Nephron (organoid): ENCODE results near the gene WDFY3.
A peak's percentile ranks its signal among the peaks of the same experiment; 100 is the strongest.

Experiments used
- H3K27ac Mint-ChIP-seq, 3 experiments: 2 replicates each; pipeline ENCODE4 v1.8.0; 2020; ENCODE audit warnings: mixed read lengths in 3 of 3, mild to moderate bottlenecking in 2 of 3, moderate library complexity in 1 of 3
- H3K27me3 Mint-ChIP-seq: 2 replicates; pipeline ENCODE4 v1.8.0; 2021; ENCODE audit warnings: low read depth, mild to moderate bottlenecking, moderate library complexity, mixed read lengths
- H3K36me3 Mint-ChIP-seq: 2 replicates; pipeline ENCODE4 v1.8.0; 2020; ENCODE audit warnings: low read depth, mixed read lengths
- H3K4me1 Mint-ChIP-seq: 2 replicates; pipeline ENCODE4 v1.8.0; 2020; ENCODE audit warnings: mixed read lengths
- H3K4me3 Mint-ChIP-seq, 3 experiments: 2 replicates each; pipeline ENCODE4 v1.8.0; 2020; ENCODE audit warnings: mild to moderate bottlenecking in 3 of 3, mixed read lengths in 3 of 3, moderate library complexity in 2 of 3
- H3K9me3 Mint-ChIP-seq: 2 replicates; pipeline ENCODE4 v1.8.0; 2020; ENCODE audit warnings: mixed read lengths
- TF ChIP-seq, protein P1 (sequence below), 3 experiments: fragments of 200-600 bp; sonication (generic); IDR thresholded peaks; one replicate each; pipeline ENCODE4 v1.5.0; 2021; ENCODE audit warnings: antibody characterized with exemption in 3 of 3; ENCODE audit not compliant: unreplicated experiment in 3 of 3

Gene WDFY3

GRCh38 chr4:84778041-84778440, 188.4 kb downstream of the WDFY3 start:
- Mint-ChIP-seq H3K4me3 (no peak overlapping the region), H3K4me1 (no peaks in the 10 kb centered on the region), H3K36me3 (peaks cover 67% of the 10 kb centered on the region), H3K9me3 (no peaks in the 10 kb centered on the region), H3K27ac (no peak overlapping the region), H3K27me3 (no peaks in the 10 kb centered on the region)
- TF ChIP-seq, protein P1, sequence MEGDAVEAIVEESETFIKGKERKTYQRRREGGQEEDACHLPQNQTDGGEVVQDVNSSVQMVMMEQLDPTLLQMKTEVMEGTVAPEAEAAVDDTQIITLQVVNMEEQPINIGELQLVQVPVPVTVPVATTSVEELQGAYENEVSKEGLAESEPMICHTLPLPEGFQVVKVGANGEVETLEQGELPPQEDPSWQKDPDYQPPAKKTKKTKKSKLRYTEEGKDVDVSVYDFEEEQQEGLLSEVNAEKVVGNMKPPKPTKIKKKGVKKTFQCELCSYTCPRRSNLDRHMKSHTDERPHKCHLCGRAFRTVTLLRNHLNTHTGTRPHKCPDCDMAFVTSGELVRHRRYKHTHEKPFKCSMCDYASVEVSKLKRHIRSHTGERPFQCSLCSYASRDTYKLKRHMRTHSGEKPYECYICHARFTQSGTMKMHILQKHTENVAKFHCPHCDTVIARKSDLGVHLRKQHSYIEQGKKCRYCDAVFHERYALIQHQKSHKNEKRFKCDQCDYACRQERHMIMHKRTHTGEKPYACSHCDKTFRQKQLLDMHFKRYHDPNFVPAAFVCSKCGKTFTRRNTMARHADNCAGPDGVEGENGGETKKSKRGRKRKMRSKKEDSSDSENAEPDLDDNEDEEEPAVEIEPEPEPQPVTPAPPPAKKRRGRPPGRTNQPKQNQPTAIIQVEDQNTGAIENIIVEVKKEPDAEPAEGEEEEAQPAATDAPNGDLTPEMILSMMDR (IDR thresholded peaks at IDR 0.05; ENCODE audit: unreplicated experiment in 3 of 3) = no peak

- Mint-ChIP-seq H3K27ac (no peak overlapping the region), H3K27me3 (no peaks in the 10 kb centered on the region), H3K4me3 (no peak overlapping the region), H3K9me3 (peaks cover 7% of the 10 kb centered on the region), H3K36me3 (peaks cover 74% of the 10 kb centered on the region), H3K4me1 (no peaks in the 10 kb centered on the region)
- TF ChIP-seq, protein P1 (IDR thresholded peaks at IDR 0.05; ENCODE audit: unreplicated experiment in 3 of 3) = no peak
Observed at GRCh38 chr4:84767168-84767567, 199.3 kb downstream of the WDFY3 start.

- H3K4me3 Mint-ChIP-seq = no peak overlapping the region
- TF ChIP-seq, protein P1 (IDR thresholded peaks at IDR 0.05; ENCODE audit: unreplicated experiment in 3 of 3) = no peak
- no peak overlapping the region for H3K27ac Mint-ChIP-seq
- H3K36me3 Mint-ChIP-seq = peaks cover 48% of the 10 kb centered on the region
- no peaks in the 10 kb centered on the region for H3K4me1 Mint-ChIP-seq
- H3K9me3 Mint-ChIP-seq = no peaks in the 10 kb centered on the region
- no peaks in the 10 kb centered on the region for H3K27me3 Mint-ChIP-seq
Observed at GRCh38 chr4:84753321-84753972, 213.0 kb downstream of the WDFY3 start.

DNA sequence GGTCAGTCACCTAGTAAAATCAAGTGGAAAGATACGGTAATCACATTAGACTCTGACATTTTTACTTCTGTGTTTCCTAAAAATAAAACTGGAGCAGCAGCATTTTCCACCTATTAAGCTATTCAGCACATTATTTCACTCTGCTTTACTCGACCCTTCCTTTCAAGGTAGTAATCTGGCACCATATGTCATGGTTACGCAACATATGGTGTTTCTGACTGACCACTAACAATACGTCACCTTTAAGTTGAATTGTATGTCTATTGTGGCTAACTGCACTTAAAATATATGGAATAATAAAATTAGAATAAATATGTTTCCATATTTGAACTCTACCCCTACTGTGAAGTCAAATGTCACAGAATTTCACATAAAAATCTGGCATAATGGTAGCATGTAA, 214.8 kb downstream of the WDFY3 start:
- Mint-ChIP-seq H3K4me1 (no peaks in the 10 kb centered on the region), H3K36me3 (peaks cover 61% of the 10 kb centered on the region), H3K27ac (no peak overlapping the region), H3K9me3 (no peaks in the 10 kb centered on the region), H3K27me3 (no peaks in the 10 kb centered on the region), H3K4me3 (no peak overlapping the region)
- TF ChIP-seq, protein P1 (IDR thresholded peaks at IDR 0.05; ENCODE audit: unreplicated experiment in 3 of 3) = no peak

GRCh38 chr4:84750960-84751283, 215.6 kb downstream of the WDFY3 start:
- Mint-ChIP-seq H3K36me3 (peaks cover 69% of the 10 kb centered on the region), H3K4me3 (no peak overlapping the region), H3K9me3 (no peaks in the 10 kb centered on the region), H3K4me1 (no peaks in the 10 kb centered on the region), H3K27me3 (no peaks in the 10 kb centered on the region), H3K27ac (no peak overlapping the region)
- TF ChIP-seq, protein P1 (IDR thresholded peaks at IDR 0.05; ENCODE audit: unreplicated experiment in 3 of 3) = no peak

DNA sequence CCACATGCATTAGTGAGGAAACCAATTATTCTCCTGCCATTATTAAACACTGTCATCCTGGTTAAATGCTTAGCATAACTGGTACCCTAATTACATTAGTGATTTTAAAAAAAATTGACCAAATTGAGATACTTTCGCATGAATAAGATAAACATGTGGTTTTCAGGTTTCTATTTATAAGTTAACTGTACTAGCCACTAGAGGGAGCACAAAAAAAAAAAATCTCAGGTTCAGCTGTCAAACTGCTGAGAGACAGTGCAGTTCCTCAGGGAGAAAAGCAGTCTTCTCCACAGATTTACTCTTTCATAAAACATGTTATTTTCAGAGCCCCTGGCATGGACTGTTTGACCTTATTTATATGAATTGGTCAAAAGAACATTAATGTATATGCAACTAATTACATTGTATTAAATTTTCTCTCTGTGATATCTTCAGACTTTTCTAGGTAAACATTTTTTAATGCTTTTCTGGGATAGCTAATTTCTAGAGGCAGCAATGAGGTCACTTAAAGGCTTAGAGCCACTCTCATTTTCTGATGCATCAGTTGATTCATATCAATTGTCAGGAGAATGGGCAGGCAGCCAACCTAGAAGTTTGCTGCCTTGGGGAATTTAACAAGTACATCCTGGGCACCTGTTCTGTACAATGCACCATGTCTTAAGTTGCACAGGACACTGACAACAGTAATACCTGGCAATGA, 216.1 kb downstream of the WDFY3 start:
- no peak overlapping the region for H3K27ac Mint-ChIP-seq

More for the DNA sequence above, 216.1 kb downstream of the WDFY3 start:
- Mint-ChIP-seq H3K27me3 (no peaks in the 10 kb centered on the region), H3K36me3 (peaks cover 73% of the 10 kb centered on the region), H3K4me3 (no peak overlapping the region), H3K4me1 (no peaks in the 10 kb centered on the region), H3K9me3 (no peaks in the 10 kb centered on the region)
- TF ChIP-seq, protein P1 (IDR thresholded peaks at IDR 0.05; ENCODE audit: unreplicated experiment in 3 of 3) = peak; percentile 60 to 70 (median 66)
